COLO829 (cell line): ENCODE results near the gene CAPZA2.
"Not testable (repeated sequence)": the region's sequence is repeated elsewhere in the genome, so short reads cannot be mapped to it uniquely, and the experiment has no call there.

Experiments
- DNase-seq: peaks from one replicate; pipeline ENCODE4 v3.0.0; 2012; ENCODE audit warnings: low spot score

The CAPZA2 gene

GRCh38 chr7:116862234-116862950 lies at the start of gene CAPZA2:
CAPZA2 (plus strand) TSS chr7:116862587; CDS start chr7:116862612, 25 bp downstream.
- peak; percentile 99 for DNase-seq

GRCh38 chr7:116812860-116813259 lies 49.5 kb upstream of the CAPZA2 start:
- no peak for DNase-seq

- DNase-seq: not testable (repeated sequence)
Observed at GRCh38 chr7:116813371-116813770, 49.0 kb upstream of the CAPZA2 start.

GRCh38 chr7:116815041-116815440 lies 47.3 kb upstream of the CAPZA2 start:
- DNase-seq: no peak

- DNase-seq: no peak
Observed at GRCh38 chr7:116820149-116820548, 42.2 kb upstream of the CAPZA2 start.

- DNase-seq: not testable (repeated sequence)
Observed at GRCh38 chr7:116821647-116822046, 40.7 kb upstream of the CAPZA2 start.

GRCh38 chr7:116824449-116824848 lies 37.9 kb upstream of the CAPZA2 start:
- DNase-seq: no peak

- no peak for DNase-seq
Observed at GRCh38 chr7:116828281-116828680, 34.1 kb upstream of the CAPZA2 start.

- no peak for DNase-seq
Observed at GRCh38 chr7:116829041-116829440, 33.3 kb upstream of the CAPZA2 start.

GRCh38 chr7:116829493-116829892 lies 32.9 kb upstream of the CAPZA2 start:
- DNase-seq: no peak

- no peak for DNase-seq
Observed at GRCh38 chr7:116832692-116833091, 29.7 kb upstream of the CAPZA2 start.

GRCh38 chr7:116834815-116835504 lies 27.4 kb upstream of the CAPZA2 start:
- DNase-seq: no peak

- no peak for DNase-seq
Observed at GRCh38 chr7:116836048-116836447, 26.3 kb upstream of the CAPZA2 start.

- no peak for DNase-seq
Observed at GRCh38 chr7:116836911-116837310, 25.5 kb upstream of the CAPZA2 start.

- DNase-seq: no peak
Observed at GRCh38 chr7:116837586-116837985, 24.8 kb upstream of the CAPZA2 start.

- no peak for DNase-seq
Observed at GRCh38 chr7:116840256-116840655, 22.1 kb upstream of the CAPZA2 start.

- DNase-seq: no peak
Observed at GRCh38 chr7:116842371-116842770, 20.0 kb upstream of the CAPZA2 start.

- DNase-seq: no peak
Observed at GRCh38 chr7:116843378-116843777, 19.0 kb upstream of the CAPZA2 start.

- no peak for DNase-seq
Observed at GRCh38 chr7:116851175-116851574, 11.2 kb upstream of the CAPZA2 start.

GRCh38 chr7:116851671-116852070 lies 10.7 kb upstream of the CAPZA2 start:
- no peak for DNase-seq

GRCh38 chr7:116854132-116854531 lies 8.3 kb upstream of the CAPZA2 start:
- no peak for DNase-seq

- no peak for DNase-seq
Observed at GRCh38 chr7:116857052-116857451, 5.3 kb upstream of the CAPZA2 start.

GRCh38 chr7:116859323-116859722 lies 3.1 kb upstream of the CAPZA2 start:
- DNase-seq: no peak

- DNase-seq: no peak
Observed at GRCh38 chr7:116861717-116862116, 670 bp upstream of the CAPZA2 start.
